Fibroblast of skin of left quadriceps (primary cell): ENCODE data around the gene PI4KA.

Source experiments
- DNase-seq, 2 experiments: peaks; one replicate each; pipeline ENCODE4 v3.0.0-alpha.2; 2013; ENCODE audit warnings: low read depth in 2 of 2

PI4KA gene

DNA sequence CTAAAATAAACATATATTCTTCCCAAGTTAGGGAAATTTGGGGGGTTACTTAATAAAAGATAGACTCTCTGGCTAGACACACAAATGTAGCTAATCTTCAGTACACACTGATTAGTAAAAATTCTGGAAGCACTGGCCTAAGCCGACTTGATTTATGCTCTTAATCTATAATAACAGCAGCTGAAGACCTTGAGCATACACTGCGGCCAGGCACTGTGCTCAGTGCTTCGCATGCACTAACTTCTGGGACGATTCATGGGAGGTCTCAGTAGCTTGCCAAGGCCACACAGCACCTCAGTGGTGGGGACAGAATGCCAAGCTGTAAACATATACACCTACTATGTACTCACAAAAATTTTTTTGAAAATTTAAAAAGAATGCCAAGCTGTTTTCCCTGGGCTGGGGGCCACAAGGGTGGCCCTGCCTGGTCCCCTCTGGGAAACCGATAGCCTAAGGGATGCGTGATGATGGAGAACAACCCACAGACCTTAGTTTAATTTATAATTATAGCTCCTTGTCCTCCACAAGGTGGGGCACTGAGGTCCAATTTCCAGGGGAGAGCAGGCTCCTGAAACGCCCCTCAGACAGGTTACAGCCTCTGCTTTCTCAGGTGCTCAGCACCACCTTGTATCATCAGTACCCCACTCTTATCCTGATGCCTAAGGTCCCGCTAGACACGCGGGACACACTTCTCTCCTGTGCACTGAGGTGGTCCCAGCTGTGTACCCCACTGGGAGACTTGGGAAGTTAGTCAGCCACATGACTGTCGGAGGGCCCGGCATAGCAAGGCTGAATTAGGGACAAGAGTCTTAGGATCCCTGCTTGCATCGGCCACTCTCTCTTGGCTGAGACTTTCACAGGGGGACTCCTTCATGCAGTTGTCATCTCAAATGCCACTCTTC lies 64.6 kb downstream of the PI4KA start:
- no peak for DNase-seq

DNA sequence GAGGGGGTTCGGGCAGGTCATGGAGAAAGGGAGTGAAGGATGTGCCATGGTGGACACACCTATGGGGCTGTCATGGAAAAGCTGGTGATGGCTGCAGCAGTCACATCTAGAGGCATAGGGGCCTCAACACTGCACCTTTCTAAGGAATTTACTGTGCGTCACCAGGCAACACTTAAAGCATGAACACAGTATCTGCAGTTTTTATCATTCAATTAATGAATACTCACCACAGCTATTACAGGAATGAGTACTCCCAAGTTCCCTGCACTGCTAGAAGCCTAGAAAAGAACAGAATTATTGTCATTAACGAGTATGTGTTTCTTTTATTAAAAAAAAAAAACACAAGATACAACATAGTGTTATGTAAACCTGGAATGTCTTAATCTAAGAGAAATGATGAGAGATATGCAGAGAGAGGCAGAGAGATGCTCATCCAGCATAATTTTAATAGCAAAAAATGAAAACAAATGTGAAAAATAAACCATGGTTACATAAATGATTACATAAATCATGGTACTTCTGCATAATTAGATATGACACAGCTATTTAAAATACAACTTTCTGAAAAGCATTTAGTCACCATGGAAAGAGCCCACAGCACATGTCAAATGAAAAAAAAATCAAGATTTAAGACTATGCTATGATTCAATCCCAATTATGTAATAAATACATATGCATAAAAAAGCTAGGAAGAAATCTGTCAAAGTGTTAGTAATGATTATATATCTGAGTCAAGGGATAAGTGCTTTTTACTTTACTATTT lies 65.5 kb downstream of the PI4KA start:
- DNase-seq, result no peak

DNA sequence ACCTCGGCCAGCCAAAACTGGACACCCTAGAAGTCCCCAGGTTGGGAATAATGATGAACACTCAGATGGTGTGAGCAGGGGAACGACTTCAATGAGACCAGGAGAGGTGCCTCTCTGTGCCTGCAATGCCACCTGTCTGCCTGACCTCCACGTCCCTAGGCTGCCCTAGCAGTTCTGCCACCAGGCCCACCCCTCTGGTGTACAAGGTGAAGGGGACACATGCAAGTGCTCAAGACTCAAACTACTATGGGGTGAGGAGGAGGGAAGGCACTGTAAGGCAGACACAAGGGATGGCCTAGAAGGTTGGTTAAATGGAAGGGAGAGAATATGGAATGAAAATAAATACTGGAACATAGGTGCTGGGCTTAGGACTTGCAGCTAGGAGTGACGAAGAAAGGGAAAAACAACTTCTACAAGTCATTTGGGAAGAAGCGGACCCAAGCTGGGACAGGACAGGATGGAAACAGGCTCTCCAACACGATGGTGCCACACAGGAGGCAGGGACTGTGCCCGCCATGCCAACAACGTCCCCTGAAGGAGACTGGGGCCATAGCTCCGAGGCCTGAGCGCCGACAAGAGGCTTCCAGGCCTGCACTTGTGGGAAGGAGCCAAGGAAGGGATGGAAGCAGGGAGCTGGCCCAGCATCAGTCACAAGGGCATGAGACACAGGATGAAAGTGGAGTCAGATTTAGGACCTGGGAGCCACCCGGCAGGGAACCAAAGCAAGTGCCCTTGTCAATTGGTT lies 66.2 kb downstream of the PI4KA start:
- DNase-seq, result no peak

DNA sequence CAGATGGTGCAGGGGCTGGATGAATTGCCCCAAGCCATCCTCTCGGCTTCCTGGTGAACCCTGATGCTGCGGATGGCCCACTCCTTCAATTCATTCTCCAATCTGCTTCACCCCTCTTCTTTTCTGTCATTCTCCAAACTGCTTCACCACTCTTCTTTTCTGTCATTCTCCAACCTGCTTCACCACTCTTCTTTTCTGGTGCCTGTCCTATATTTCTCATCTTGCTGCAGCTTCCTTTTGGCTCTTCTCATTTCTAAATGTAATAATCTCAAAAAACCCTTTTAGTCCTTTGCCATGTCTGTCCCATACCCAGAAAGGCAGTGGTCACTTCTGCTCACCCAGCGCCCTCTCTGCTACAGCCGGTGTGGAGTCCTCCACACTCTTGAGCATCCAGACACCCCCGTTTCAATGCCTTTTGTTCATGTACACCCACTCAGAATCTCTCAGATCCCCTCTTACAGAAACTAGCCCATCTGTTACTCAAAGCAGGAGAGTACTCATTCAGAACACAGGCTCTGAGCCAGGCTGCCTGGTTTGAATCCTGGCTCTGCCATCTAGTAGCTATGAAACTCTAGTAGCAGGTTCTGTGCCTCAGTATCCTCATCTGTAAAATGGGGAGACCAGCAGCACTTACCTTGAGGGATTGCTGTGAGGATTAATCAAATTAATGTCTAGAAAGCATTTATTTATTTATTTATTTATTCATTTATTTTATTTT lies 69.8 kb downstream of the PI4KA start:
- no peak for DNase-seq

DNA sequence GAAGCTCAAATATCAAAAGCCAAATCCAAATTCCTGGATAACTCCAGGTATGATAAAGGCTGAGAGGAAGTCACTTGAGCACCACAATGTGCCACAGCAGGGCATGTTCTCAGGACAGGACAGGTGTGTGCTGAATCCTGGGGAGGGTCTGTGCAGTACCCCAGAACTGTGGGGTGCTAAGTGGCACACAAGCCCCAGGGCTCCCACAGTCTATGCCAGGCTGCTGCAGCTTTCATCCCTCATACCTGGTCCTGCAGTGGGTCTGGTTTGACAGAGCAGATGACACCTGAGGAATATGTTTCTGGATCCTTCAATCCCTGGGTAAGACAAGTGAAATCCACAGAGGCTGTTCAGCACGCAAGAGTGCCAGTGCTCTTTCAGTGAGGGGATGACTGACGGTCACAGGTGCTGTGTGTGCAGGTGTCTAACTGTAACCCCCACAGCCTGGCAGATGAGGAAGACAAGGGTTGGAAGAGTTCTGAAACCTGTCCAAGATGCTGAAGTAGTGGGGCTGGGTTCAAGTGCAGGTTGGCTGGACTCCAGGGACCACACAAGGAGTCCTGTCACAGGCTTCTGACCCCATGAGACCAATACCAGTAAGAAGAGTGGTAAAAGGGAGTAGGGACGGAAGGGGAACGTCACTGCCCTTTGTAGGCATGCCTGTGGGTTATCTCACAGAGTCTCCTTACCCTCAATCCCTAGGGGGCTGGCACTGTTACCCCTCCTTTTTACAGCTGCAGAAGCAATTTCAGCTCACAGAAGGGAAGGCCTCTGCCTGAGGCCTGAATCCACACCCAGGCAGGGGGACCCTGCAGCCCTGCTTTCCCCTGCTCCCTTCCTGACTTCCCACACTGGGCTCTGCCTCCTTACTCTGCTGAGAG lies 70.6 kb downstream of the PI4KA start:
- DNase-seq, result no peak

DNA sequence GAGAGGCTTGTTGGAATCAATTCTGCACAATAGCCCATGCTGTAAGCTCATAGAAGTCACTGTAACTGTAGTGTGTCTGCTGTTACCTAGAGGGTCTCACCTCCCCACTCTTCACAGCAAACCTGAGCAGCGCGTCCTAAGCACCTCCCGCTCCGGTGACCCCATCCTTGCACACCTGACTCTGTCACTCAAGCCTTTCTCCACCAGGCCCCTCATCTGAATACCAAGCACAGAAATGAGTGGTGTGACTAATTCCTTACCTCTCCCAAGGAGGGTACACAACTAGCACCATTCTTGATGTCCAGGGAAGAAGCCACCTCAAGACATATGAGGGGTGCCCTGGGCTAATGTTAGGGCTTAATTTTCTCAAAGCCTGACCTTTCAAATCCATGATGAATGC lies 71.4 kb downstream of the PI4KA start:
- no peak for DNase-seq

DNA sequence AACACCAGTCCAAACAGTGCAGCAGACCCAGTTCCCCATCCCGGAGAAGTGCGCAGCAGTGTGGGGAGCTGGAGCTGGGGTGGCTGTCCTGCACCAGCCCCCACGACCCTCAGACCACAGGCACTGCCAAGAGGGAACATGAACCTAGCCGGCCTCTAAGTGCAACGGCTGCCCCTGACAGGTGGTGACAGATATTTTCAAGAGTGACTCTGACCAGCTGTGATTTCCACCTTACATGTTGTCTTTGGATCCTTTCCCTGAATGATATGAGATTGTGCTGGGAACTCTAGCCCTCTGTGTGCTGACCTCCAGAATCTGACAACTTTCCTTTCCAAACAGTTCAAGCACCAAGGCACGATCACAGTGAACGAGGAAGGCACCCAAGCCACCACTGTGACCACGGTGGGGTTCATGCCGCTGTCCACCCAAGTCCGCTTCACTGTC lies 72.1 kb downstream of the PI4KA start:
- DNase-seq, result no peak

DNA sequence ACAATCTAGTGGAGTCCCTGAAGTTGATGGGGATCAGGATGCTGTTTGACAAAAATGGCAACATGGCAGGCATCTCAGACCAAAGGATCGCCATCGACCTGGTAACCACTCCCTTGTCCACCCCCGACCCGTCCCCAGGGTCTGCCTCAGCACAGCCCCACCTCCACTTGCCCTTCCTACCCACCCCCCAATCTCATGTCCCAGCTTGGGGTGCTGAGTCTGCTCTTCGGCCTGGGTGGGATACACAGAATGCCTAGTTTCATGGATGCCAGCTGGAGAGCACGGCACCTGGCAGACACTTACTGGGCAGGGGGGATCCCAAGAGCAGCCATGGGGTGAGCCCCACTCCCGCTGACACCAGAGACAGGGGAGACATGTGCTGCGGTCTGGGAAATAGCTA lies 72.6 kb downstream of the PI4KA start:
- DNase-seq, result no peak

DNA sequence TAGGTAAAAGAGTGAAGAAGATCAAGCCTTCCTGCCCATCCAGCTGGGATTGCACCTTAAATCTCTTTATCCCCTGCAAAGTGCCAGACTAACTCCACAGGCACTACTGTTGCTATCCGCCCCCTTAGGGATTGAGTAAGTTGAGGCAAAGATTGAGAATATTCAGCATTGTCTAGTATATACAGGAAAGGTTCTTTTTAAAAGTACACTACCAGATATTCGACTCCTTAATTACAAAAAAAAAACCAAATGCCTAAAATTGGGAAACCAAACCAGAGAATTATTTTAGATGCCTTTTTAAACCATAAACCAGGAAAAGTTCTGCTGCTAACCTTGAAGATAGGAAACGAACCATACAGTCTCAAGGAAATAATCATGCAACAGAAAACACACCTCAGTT lies 73.2 kb downstream of the PI4KA start:
- DNase-seq, result no peak

DNA sequence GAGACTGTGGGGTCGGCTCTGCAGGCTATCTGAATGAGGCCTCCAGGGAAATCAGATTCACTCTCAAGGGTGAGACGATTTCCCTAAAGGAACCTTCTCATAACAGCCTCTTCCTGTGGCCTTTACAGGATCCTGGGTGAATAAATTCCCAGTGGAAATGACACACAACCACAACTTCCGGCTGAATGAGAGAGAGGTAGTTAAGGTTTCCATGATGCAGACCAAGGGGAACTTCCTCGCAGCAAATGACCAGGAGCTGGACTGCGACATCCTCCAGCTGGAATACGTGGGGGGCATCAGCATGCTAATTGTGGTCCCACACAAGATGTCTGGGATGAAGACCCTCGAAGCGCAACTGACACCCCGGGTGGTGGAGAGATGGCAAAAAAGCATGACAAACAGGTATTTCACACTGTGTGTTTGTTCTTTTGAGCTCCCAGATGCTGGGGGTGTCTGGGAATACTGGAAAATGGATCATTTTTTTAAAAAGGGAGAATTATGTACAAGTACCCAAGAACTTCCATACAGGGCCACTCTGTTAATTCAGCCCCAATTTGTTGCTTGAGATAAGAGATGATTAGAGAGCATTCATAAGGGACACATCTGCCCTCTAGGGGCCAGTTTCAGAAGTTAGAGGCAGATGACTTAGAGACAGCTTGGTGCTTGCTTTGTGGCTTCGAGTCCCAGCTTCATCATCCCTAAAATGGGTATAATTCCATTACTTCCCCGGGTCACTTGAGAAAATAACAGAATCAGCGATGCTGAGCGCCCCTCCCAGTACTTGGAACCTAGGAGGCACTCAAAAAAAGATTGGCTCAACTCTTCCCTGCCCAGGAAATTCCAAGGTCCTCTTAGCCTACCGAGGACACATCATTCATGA lies 74.5 kb downstream of the PI4KA start:
- peak in 1 of 2 experiments; percentile 12 for DNase-seq

DNA sequence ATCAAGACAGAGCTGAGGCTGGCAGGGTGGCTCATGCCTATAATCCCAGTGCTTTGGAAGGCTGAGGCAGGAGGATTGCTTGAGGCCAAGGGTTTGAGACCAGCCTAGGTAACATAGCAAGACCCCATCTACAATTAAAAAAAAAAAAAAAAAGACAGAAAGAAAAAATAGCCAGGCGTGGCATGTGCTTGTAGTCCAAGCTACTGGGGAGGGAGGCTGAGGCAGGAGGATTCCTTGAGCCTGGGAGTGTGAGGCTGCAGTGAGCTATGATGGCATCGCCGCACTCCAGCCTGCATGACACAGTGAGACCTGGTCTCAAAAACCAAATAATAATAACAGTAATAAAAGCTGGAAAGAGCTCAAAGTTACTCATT lies 75.3 kb downstream of the PI4KA start:
- DNase-seq, result no peak

DNA sequence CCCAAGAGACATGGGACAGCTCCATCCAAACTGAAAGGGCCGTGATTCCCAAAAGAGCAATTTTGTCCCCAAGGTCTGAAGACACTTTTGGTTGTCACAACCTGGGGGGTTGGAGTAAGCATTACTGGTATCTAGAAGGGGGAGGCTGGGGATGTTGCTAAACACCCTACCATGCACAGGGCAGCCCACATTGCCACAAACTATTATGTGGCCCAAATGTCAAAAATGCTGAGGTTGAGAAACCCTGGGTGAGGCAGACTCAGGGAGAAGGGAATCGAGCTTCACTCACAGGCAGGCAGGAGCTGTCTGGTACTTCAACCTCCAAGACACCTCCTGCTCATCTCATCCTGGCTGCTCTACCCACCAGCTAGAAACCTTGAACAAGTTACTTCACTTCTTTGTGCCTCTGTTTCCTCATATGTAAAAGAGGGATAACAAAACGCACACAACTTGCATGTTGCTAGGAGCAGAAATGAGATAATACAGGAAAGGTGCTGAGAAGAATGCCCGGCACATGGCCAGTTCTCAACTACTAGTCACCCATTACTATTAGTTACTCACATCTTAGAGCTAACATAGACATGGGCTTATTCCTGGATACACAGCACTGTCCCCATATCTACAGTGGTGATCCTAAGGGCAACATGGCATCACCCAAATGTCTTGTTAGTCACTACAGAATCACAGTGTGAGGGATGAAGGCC lies 75.9 kb downstream of the PI4KA start:
- no peak for DNase-seq

DNA sequence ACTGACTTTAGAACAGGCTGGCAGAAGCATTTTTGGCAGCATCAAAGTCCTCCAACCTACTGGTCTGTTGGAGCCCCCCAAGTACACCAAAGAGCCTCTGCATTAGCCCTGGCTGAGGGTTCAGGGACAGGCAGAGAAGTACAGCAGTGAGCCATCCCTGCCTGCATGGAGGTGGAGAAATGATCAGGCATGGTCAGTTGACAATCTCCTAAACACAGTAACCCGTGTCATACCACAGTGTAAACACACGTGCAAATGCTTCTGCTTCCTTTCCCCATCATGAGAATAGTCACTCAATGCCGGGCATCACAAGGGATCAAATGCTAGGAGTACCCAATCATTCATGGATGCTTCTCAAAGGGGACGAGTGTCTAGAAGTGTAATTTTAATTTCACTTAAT lies 76.5 kb downstream of the PI4KA start:
- DNase-seq, result no peak

DNA sequence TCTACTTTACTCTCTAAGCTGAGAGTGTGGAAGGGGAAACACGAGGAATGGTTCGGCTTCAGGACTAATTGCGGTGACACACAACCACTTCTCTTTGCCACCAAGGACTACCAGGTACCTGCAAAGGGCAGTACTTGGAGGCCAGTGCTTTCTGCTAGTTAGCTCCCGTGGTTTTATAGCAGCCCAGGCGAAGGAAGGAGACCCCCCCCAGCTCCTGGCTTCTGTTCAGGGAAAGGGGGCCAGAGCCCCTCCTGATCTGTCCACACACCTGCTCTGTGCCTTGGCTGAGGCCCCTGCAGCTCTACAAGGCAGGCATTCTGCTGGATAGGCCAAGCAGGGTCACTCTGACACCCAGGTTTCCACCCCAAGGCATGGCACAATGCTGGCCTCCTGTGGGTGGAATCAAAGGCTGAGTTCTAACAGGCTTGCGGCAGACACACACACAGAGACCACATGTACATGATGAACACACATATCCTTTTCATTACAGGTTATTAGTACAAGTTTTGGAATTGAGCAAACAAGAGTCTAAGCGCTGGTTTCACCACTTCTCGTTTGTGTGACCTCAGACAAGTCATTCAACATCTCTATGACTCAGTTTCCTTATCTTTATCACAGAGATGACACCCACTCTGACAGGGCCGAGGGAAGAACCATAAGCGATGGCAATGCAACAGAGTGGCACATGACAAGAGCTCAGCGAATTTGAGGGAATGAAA lies 77.2 kb downstream of the PI4KA start:
- no peak for DNase-seq

DNA sequence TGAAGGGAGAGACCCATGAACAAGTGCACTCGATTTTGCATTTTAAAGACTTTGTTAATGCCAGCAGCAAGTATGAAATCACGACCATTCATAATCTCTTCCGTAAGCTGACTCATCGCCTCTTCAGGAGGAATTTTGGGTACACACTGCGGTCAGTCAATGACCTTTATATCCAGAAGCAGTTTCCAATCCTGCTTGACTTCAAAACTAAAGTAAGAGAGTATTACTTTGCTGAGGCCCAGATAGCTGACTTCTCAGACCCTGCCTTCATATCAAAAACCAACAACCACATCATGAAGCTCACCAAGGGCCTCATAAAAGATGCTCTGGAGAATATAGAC lies 78.8 kb downstream of the PI4KA start:
- DNase-seq, result no peak

DNA sequence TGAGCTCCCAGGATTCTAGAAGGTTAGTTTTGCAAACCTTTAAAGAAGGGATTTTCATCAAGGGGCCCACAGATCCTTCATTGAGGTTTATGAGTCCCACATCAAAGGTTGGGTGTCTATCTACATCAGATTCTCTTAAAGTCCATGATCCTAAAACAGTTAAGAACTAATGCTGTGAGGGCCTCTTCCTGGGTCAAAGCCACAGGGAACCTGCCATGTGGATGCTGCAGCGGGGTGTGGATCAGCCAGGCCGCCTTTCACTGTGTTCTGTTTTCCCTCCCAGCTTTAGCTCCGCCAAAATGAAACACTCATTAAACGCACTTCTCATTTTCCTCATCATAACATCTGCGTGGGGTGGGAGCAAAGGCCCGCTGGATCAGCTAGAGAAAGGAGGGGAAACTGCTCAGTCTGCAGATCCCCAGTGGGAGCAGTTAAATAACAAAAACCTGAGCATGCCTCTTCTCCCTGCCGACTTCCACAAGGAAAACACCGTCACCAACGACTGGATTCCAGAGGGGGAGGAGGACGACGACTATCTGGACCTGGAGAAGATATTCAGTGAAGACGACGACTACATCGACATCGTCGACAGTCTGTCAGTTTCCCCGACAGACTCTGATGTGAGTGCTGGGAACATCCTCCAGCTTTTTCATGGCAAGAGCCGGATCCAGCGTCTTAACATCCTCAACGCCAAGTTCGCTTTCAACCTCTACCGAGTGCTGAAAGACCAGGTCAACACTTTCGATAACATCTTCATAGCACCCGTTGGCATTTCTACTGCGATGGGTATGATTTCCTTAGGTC lies 79.4 kb downstream of the PI4KA start:
- no peak for DNase-seq

DNA sequence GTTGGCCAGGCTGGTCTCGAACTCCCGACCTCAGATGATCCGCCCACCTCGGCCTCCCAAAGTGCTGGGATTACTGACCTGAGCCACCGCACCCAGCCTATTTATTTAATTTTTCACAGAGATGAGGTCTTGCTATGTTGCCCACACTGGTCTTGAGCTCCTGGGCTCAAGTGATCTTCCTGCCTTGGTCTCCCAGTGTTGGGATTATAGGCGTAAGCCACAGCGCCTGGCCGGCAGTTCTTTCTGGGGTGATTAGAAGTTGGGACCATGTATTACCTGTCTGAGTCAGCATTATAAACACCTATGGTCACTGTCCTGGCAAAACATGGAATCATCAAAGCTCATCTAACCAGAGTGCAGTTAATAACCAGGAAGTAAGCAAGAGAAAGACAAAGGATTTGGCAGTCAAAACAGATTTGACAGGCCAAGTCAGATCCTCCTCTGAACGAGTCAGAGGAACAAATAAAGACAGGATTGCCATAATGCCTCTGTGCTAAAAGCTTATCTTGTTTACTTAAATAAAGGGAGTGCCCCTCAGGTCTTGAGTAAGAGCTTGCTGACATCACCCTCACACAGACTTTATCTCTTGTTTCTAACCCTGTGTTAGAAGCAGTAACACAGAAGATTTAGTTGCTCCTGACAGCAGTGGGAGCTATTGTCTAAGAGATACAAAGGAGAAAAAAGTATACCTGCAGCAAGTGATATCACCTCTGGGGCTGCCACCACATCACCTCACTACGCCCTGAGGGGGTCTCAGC lies 81.0 kb downstream of the PI4KA start:
- no peak for DNase-seq
